Measurements from ENCODE around the gene AK8. TPM values are rescaled to one million over a fixed set of nuclear protein-coding genes. Genes with fewer than 3 reads are reported as not detected.
A peak's percentile ranks its signal among the peaks of the same experiment; 100 is the strongest.

The AK8 gene
- total and polyA plus RNA-seq, 2 experiments from 2014 or later, result 0.14 to 0.78 TPM

DNA sequence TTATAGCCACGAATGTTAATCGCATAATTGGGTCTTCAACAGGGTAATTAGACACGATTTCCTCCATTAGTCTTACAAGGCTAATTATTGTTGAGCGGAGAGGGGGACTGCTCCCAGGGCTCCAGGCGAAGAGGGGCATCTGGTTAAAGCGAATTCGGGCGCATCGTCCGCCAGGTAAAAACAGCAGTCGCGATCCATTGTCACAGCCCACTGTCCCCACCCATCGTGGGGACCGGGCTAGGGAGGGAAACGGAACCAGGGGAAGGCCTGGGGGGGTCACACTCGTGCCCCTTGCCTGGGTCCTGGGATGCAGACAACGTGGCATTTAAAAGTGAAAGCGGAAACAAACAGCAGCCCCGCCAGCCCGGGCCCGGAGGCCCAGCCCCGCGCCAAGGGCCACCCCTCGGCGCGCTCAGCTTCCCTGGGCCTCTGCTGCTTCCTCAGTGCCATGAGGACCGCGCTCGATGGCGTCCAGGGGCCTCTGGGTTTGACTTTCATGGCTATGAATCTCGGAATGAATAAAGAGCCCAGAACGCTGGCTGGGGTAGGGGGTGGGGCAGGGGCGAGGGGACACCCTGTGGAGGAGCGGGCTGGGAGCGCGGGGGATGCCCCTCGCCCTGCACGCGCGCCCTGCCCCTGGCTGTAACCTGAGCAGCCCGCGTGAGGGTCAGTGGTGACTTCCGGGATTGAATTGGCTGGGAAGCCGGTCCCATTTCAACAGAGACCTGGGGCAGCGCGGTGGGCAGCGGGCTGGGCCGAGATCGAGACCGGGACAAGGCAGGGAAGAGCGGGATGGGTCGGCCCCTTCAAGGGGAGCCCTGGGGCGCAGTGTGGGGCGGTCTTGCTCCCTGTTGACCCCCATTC, 107.9 kb downstream of the AK8 start:
- Mint-ChIP-seq H3K27ac (peak overlapping the region; percentile 56; the same call in 1 of the 2 replicates), H3K27me3 (ENCODE audit: insufficient read depth, low read depth, poor library complexity) (peaks cover 14% of the 10 kb centered on the region), H3K4me1 (peaks cover 5% of the 10 kb centered on the region; the same call in 1 of the 3 replicates), H3K4me3 (peak overlapping the region; percentile 96), H3K36me3 (ENCODE audit: low read depth) (peaks cover 9% of the 10 kb centered on the region), H3K9me3 (peaks cover 19% of the 10 kb centered on the region)
- peak; percentile 91 for DNase-seq (ENCODE audit: low spot score)
- Histone ChIP-seq H3K79me2 (replicated peaks; ENCODE audit: insufficient read depth) (no peaks in the 10 kb centered on the region), H3F3A (replicated peaks; ENCODE audit: low read depth) (0 out of 2 replicates have a peak, but pooled peaks cover 7% of the 10 kb centered on the region), H4K20me1 (replicated peaks; ENCODE audit: insufficient read depth) (no peaks in the 10 kb centered on the region), H3K36me3 (ENCODE audit: insufficient read depth) (no peaks in the 10 kb centered on the region), H3K4me1 (ENCODE audit: insufficient read depth) (peaks cover 12% of the 10 kb centered on the region), H3K4me2 (peak overlapping the region; percentile 93), H3K27ac (ENCODE audit: low read depth) (no peak overlapping the region), H3K4me3 (peak overlapping the region; percentile 97), H3K27me3 (ENCODE audit: insufficient read depth) (no peaks in the 10 kb centered on the region; the same call in 1 of the 2 replicates), H3K9me2 (ENCODE audit: insufficient read depth) (peaks cover 6% of the 10 kb centered on the region; the same call in 1 of the 2 replicates), H2AFZ (peak overlapping the region; percentile 98)
- TF ChIP-seq POLR2AphosphoS5 (IDR thresholded peaks at IDR 0.05; ENCODE audit: low read depth) (peak; percentile 48), NANOG (IDR thresholded peaks at IDR 0.05; ENCODE audit: borderline replicate concordance) (no peak)
- ATAC-seq, result peak; percentile 90

DNA sequence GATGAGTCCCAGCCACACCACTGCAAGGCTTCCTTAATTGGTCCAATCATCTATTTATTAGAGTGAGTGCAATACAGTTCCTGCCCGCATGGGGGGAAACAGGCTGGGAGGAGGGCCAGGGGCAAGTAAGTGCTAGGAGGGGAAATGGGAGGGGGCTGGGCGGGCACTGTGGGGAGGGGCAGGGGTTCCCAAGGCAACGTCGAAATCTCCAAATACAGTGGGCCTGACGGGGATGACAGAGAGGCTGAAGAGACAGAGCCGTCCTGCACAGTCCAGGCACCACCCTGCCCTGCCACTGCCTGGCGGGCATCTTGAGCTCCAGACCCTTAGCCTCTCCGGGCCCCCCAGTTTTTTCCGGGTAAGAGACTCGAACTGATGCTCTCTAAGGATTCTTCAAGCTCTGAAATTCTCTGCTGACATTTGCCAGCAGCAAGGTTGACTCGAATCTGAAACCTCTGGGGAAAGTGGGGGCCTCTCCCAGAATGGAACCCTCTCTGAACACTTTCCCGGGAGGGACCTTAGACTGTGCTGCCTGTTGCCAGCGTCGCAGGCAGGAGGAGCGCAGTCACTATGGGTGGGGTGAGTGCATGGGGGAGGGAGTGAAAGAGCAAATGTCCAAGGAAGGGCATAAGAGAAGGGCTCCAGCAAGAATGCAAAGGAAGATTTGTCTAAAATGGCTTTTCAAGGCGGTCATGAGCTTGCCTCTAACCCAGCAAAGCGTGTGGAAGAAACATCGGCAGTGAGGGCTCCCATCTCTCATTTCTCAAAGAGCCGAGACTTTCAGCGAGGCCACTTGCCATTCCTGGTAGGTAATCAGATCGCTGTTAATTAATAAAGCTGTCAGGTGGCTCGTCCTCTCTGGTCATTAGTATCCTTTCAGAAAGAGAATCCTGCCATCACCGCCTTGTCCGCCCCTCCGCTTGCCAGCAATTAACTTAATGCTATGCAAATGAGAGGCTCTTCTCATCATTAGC, 108.9 kb downstream of the AK8 start:
- peaks cover 3% of the 10 kb centered on the region; the same call in 1 of the 3 replicates for H3K4me1 Mint-ChIP-seq
- H3K4me3 Mint-ChIP-seq, result peak overlapping the region; percentile 96
- Histone ChIP-seq H3K27me3 (ENCODE audit: insufficient read depth) (no peaks in the 10 kb centered on the region; the same call in 1 of the 2 replicates), H3F3A (replicated peaks; ENCODE audit: low read depth) (0 out of 2 replicates have a peak, but pooled peaks cover 7% of the 10 kb centered on the region), H3K27ac (ENCODE audit: low read depth) (no peak overlapping the region), H3K36me3 (ENCODE audit: insufficient read depth) (no peaks in the 10 kb centered on the region), H3K4me3 (peak overlapping the region; percentile 97), H3K79me2 (replicated peaks; ENCODE audit: insufficient read depth) (no peaks in the 10 kb centered on the region), H3K4me2 (peak overlapping the region; percentile 93), H4K20me1 (replicated peaks; ENCODE audit: insufficient read depth) (no peaks in the 10 kb centered on the region), H3K9me2 (ENCODE audit: insufficient read depth) (peaks cover 6% of the 10 kb centered on the region; the same call in 1 of the 2 replicates), H2AFZ (peak overlapping the region; percentile 98), H3K4me1 (ENCODE audit: insufficient read depth) (peaks cover 12% of the 10 kb centered on the region)
- TF ChIP-seq EZH2 (IDR thresholded peaks at IDR 0.05; ENCODE audit: low read depth, unreplicated experiment), result no peak
- TF ChIP-seq EZH2phosphoT487 (IDR thresholded peaks at IDR 0.05; ENCODE audit: unreplicated experiment), result no peak
- TF ChIP-seq, protein P1, sequence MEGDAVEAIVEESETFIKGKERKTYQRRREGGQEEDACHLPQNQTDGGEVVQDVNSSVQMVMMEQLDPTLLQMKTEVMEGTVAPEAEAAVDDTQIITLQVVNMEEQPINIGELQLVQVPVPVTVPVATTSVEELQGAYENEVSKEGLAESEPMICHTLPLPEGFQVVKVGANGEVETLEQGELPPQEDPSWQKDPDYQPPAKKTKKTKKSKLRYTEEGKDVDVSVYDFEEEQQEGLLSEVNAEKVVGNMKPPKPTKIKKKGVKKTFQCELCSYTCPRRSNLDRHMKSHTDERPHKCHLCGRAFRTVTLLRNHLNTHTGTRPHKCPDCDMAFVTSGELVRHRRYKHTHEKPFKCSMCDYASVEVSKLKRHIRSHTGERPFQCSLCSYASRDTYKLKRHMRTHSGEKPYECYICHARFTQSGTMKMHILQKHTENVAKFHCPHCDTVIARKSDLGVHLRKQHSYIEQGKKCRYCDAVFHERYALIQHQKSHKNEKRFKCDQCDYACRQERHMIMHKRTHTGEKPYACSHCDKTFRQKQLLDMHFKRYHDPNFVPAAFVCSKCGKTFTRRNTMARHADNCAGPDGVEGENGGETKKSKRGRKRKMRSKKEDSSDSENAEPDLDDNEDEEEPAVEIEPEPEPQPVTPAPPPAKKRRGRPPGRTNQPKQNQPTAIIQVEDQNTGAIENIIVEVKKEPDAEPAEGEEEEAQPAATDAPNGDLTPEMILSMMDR (conservative IDR thresholded peaks at IDR 0.05; ENCODE audit: low read depth in 2 of 2), result peak; percentile 35 to 45
- TF ChIP-seq, protein P2, sequence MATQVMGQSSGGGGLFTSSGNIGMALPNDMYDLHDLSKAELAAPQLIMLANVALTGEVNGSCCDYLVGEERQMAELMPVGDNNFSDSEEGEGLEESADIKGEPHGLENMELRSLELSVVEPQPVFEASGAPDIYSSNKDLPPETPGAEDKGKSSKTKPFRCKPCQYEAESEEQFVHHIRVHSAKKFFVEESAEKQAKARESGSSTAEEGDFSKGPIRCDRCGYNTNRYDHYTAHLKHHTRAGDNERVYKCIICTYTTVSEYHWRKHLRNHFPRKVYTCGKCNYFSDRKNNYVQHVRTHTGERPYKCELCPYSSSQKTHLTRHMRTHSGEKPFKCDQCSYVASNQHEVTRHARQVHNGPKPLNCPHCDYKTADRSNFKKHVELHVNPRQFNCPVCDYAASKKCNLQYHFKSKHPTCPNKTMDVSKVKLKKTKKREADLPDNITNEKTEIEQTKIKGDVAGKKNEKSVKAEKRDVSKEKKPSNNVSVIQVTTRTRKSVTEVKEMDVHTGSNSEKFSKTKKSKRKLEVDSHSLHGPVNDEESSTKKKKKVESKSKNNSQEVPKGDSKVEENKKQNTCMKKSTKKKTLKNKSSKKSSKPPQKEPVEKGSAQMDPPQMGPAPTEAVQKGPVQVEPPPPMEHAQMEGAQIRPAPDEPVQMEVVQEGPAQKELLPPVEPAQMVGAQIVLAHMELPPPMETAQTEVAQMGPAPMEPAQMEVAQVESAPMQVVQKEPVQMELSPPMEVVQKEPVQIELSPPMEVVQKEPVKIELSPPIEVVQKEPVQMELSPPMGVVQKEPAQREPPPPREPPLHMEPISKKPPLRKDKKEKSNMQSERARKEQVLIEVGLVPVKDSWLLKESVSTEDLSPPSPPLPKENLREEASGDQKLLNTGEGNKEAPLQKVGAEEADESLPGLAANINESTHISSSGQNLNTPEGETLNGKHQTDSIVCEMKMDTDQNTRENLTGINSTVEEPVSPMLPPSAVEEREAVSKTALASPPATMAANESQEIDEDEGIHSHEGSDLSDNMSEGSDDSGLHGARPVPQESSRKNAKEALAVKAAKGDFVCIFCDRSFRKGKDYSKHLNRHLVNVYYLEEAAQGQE (IDR thresholded peaks at IDR 0.05; ENCODE audit: unreplicated experiment), result no peak
- no peak overlapping the region for H3K27ac Mint-ChIP-seq
- peaks cover 14% of the 10 kb centered on the region for H3K27me3 Mint-ChIP-seq (ENCODE audit: insufficient read depth, low read depth, poor library complexity)
- DNase-seq (ENCODE audit: low spot score) (peak; percentile 92), ATAC-seq (peak; percentile 68)
- peaks cover 19% of the 10 kb centered on the region for H3K9me3 Mint-ChIP-seq
- H3K36me3 Mint-ChIP-seq (ENCODE audit: low read depth), result peaks cover 9% of the 10 kb centered on the region

Data from GM23338 (cell line).